Endothelial cell of hepatic sinusoid (primary cell): ENCODE results near the gene SLC47A1.

Experiments
- in situ Hi-C: cut with HindIII; loops from 2 replicates; pipeline ENCODE4 v1.10.0; 2017; ENCODE audit warnings: low sequenced_read_pairs

Gene SLC47A1

GRCh38 chr17:19590912-19591551, 57.4 kb downstream of the SLC47A1 start:
- in situ Hi-C loops, result loop anchor here (5.0 kb wide), 1 partner anchor 74 kb away; no protein-coding TSS in a partner anchor

- in situ Hi-C loops, result loop anchor here (5.0 kb wide), 1 partner anchor 75 kb away; no protein-coding TSS in a partner anchor
Observed at GRCh38 chr17:19592316-19592715, 58.7 kb downstream of the SLC47A1 start.

DNA sequence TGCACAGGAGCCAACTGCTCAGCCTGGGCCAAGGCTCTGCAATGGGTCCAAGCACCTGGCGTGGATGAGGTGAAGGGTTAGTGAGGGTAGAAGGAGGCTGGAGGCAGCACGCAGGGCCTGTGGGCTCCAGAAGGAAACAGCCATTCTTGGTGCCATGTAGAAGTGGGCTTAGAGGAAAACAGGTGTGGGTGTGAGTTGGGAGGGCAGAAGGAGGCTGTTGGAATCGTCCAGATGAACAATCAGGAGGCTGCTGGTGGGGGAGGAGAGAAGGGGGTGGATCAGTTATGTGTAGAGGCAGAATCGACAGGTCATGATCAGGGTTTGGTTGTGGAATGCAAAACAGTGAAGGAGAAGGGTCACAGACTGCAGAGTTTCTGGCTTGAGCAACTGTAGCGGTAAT, 63.2 kb downstream of the SLC47A1 start:
- in situ Hi-C loops, result no loop called here

DNA sequence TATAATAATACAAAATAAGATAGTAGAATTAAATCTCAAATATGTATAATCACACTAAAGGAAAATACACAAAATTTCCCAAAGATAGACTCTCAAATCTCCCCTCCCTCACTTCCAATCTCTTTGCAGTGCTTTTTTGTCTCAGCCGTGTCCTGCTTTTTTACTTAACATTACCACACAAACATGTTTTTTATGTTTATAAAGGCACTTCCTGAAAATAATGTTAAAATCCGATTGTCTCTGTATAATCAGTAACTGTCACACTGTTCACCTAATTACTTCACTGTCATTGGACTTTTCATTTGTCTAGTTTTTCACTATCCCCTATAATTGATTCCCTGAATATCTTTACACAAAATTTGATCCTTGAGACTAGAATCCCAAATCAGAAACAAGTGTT, 76.7 kb downstream of the SLC47A1 start:
- in situ Hi-C loops, result no loop called here

DNA sequence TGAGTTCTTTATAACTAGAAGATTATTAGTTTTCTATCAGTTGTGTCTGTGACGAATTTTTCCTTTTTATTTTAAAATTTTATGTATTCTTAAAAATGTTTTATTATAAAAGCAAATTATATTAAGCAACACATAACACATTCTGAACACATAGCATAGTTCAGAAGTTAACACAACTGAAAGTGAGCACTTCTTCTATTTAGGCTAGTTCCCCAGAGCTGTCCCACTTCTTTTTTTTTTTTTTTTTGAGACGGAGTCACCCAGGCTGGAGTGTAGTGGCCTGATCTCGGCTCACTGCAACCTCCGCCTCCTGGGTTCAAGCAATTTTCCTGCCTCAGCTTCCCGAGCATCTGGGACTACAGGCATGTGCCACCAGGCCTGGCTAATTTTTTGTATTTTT, 77.2 kb downstream of the SLC47A1 start:
- in situ Hi-C loops, result no loop called here

- in situ Hi-C loops, result no loop called here
Observed at GRCh38 chr17:19613979-19614378, 80.3 kb downstream of the SLC47A1 start.

GRCh38 chr17:19614900-19615299, 81.2 kb downstream of the SLC47A1 start:
- in situ Hi-C loops, result loop anchor here (5.0 kb wide), 1 partner anchor 33 kb away; no protein-coding TSS in a partner anchor

GRCh38 chr17:19618015-19618414, 84.4 kb downstream of the SLC47A1 start:
- in situ Hi-C loops, result loop anchor here (5.0 kb wide), 1 partner anchor 36 kb away; no protein-coding TSS in a partner anchor

DNA sequence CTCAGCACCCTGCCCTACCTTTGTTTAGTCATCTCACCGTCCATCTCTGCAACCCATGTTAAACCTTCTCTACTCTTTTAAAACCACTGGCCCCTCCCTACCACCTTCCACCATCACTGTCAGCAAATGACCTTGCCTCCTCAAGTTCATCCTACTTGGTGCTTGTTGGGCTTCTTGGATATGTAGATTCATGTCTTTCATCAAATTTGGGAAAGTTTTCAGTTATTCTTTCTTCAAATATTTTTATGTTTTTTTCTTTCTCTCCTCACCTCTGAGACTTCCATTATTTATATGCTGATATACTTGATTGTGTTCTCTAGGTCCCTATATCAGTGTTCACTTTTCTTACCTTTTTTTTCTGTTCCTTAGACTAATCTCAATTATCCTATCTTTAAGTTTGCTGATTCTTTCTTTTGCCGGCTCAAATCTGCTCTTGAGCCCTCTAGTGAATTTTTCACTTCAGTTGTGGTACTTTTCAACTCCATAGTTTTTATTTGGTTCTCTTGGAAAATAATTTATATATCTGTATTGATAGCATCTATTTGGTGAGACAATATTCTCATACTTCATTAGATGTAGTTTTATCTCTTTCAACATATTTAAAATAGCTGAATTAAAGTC, 86.2 kb downstream of the SLC47A1 start:
- in situ Hi-C loops, result loop anchor here (5.0 kb wide), 1 partner anchor 38 kb away; no protein-coding TSS in a partner anchor

GRCh38 chr17:19621697-19622096, 88.0 kb downstream of the SLC47A1 start:
- in situ Hi-C loops, result no loop called here

DNA sequence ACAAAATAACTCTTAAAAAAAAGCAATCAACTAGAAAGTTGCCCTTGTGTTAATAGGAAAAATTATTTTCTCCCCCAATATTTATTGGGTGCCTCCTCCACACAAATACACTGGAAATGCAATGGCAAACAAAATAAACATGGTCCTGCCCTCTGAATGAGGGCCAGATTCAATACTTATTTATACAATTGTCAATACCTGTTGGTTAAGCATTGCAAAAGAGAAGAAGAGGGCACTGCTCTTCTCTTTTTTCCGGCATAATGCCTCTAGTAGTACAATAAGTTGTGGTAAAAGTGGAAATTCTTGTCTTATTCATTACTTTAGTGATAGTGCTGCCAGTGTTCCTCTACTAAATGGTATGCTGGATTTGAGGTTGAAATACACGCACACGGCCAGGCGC, 92.4 kb downstream of the SLC47A1 start:
- in situ Hi-C loops, result no loop called here
